T47D (cell line): ENCODE measurements around the gene MAN2A1.

Experiments
- DNase-seq, 2 experiments: peaks; one replicate each; pipeline versions ENCODE4 v3.0.0 to v3.0.0-alpha.2; 2011 to 2012; ENCODE audit warnings: low read depth in 1 of 2, low spot score in 1 of 2
- JUND ChIP-seq: IDR thresholded peaks from 2 replicates; pipeline ENCODE4 v1.6.1; 2012; ENCODE audit warnings: low read depth
- in situ Hi-C: cut with HindIII; loops from 2 replicates; pipeline ENCODE4 v1.10.0; 2016; ENCODE audit warnings: low sequenced_read_pairs, low pct_unique_long_range_greater_than_20kb

The MAN2A1 gene

GRCh38 chr5:109688970-109689739, 572 bp upstream of the MAN2A1 start:
- in situ Hi-C loops, result no loop called here
- no peak for TF ChIP-seq JUND
- DNase-seq, result peak; percentile 66 to 93

GRCh38 chr5:109690242-109690974, 681 bp downstream of the MAN2A1 start:
- no peak for TF ChIP-seq JUND
- in situ Hi-C loops, result no loop called here
- DNase-seq, result peak; percentile 7 to 44

GRCh38 chr5:109690975-109691574, 1.3 kb downstream of the MAN2A1 start:
- in situ Hi-C loops, result no loop called here
- no peak for TF ChIP-seq JUND
- DNase-seq, result peak; percentile 48 to 74

GRCh38 chr5:109691996-109692395, 2.3 kb downstream of the MAN2A1 start:
- in situ Hi-C loops, result no loop called here
- no peak for TF ChIP-seq JUND
- DNase-seq, result no peak

- no peak for DNase-seq
- in situ Hi-C loops, result no loop called here
- no peak for TF ChIP-seq JUND
Observed at GRCh38 chr5:109692852-109693251, 3.1 kb downstream of the MAN2A1 start.

- TF ChIP-seq JUND, result no peak
- no peak for DNase-seq
- in situ Hi-C loops, result no loop called here
Observed at GRCh38 chr5:109693535-109694400, 4.0 kb downstream of the MAN2A1 start.

- no peak for TF ChIP-seq JUND
- in situ Hi-C loops, result no loop called here
- DNase-seq, result no peak
Observed at GRCh38 chr5:109694451-109694891, 4.7 kb downstream of the MAN2A1 start.

- DNase-seq, result no peak
- in situ Hi-C loops, result no loop called here
- TF ChIP-seq JUND, result no peak
Observed at GRCh38 chr5:109695005-109695926, 5.5 kb downstream of the MAN2A1 start.

- no peak for DNase-seq
- in situ Hi-C loops, result no loop called here
- no peak for TF ChIP-seq JUND
Observed at GRCh38 chr5:109697339-109697738, 7.6 kb downstream of the MAN2A1 start.

- in situ Hi-C loops, result no loop called here
- no peak for DNase-seq
- TF ChIP-seq JUND, result no peak
Observed at GRCh38 chr5:109700516-109701153, 10.9 kb downstream of the MAN2A1 start.

- DNase-seq, result no peak
- in situ Hi-C loops, result no loop called here
- no peak for TF ChIP-seq JUND
Observed at GRCh38 chr5:109701252-109701651, 11.5 kb downstream of the MAN2A1 start.
